Raji (cell line): ENCODE data around the gene PGAM1.

ENCODE experiments used
- POLR2A ChIP-seq: IDR thresholded peaks from 2 replicates; pipeline ENCODE4 v1.6.1; 2011; ENCODE audit warnings: low read depth, low read length, control low read depth; ENCODE audit not compliant: insufficient read depth

Gene PGAM1

DNA sequence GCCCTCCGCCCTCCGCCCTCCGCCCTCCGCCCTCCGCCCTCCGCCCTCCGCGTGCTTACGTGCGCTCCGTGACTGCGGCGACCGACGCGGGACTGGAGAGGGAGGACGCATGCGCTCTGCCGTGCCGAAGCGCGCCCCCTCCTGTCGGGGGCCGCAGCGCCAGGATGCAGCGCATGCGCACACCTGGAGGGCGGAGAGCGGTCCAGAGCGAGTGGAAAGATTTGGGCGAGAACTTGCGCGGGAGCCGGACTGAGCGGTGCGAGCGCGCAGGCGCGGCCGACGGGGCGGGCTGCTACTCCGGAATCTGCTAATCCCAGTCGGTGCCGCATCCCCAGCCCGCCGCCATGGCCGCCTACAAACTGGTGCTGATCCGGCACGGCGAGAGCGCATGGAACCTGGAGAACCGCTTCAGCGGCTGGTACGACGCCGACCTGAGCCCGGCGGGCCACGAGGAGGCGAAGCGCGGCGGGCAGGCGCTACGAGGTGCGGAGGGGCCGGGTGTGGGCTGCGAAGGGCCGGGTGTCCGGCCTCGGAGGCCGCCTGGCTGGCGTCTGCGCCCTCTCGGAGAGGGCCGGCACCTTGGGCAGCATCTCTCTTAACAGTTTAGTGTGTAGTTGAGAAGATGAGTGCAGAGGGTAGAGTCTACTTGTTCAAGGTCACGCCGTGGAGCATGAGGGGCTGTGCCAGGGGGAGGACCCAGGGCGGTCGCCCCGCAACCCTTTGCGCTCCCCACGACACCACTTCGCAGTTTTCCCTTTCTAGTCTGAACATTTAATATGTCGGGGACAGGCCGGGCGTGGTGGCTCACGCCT lies at the start of gene PGAM1:
PGAM1 (plus strand) TSS at position 228 of the 812 bp plus-strand sequence; CDS start at position 345, 117 bp downstream.
- TF ChIP-seq POLR2A, result peak; percentile 86

DNA sequence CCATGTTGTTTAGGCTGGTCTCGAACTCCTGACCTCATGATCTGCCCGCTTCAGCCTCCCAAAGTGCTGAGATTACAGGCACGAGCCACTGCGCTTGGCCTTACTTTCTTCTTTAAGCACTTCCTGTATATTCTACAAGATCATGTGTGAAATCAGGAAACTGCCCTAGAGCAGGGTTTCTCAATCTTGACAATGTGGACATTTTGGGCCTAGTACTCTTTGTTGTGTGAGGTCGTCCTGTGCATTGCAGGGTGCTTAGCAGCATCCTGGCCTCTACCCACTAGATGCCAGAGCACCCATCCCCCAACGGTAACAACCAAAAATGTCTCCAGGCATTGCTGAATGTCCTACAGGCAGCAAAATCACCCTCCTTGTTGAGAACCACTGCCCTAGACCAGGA lies 49.6 kb upstream of the PGAM1 start:
- no peak for TF ChIP-seq POLR2A

DNA sequence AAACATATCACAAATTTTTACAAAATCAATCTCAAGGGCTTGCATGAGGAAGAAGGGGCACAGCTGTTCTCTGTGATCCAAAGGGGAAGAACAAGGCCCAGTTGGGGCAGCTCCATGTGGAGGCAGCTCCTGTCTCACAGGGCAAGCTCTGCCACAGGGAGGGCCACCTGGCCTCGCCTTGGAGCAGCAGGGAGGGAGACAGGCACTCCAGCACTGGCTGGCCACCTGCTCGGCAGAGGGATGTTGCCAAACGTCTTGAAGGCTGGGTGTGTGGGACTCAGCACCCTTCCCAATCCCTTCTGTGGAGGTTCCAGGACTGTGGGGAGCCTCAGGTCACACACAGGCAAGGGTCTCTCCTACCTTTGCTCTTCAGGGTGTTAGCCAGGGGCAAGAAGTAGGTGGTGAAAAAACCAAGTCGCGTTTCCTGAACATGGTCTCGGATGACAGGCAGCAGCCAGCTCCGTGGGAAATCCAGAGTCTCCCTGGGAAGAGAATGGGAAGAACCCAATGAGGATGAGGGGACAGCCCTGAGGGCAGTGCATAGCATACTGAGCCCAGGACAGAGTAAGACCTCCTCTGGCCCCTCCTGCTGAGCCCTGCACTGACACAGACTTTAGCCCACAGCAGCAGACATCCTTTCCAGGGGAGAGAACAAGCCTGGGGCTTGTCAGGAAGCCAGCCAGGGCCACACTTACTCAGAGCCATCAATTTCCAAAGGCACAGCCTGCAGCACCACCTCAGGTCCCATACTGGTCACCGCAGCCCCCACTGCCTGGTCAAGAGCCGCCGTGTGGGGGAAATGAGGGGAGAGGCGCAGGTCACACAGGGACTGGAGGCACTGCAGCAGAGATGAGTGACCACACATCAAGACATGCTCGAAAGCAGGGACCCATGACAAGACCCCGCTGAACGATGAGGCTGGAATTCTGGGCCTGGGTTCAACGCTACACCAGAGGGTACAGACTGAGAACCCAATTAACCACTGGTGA lies 46.8 kb upstream of the PGAM1 start:
- no peak for TF ChIP-seq POLR2A

DNA sequence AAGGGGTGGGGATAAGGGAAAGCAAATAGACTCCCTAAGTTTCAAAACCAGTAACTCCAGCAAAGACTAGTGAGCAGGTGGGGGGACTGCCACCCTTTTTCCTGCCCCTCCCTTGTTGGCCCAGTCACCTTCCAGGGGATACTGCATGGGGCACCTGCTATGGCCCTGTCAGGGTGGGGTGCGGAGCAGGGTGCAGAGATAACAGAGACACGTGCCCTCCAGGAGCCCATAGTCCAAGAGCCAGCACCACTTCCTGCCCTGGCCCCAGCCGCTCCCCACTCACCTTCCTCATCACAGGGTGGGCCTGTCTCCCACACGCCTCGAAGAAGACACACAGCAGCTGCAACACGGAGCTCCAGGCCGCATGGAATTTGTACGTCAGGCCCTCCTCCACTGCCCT lies 45.5 kb upstream of the PGAM1 start:
- no peak for TF ChIP-seq POLR2A

DNA sequence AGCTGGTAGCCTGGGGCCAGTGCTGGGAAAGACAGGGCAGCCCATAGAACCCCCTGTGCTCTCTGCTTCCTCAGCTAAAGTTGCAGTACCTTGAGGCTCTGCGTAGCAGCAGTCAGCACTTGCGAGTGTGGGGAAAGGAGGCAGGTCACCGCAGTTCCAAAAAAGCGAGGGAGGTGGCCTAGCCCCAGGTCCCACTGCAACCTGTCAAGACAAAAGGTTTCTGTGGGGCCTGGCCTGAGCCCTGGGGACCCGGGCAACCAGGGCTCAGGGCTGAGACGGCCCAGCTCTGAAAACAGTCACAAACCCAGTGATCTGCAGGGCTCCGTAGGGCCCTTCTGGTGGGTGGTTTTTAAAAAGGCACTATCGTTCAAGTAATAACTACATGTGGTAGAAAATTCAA lies 44.4 kb upstream of the PGAM1 start:
- no peak for TF ChIP-seq POLR2A

GRCh38 chr10:97383159-97383558 lies 42.8 kb upstream of the PGAM1 start:
- no peak for TF ChIP-seq POLR2A

DNA sequence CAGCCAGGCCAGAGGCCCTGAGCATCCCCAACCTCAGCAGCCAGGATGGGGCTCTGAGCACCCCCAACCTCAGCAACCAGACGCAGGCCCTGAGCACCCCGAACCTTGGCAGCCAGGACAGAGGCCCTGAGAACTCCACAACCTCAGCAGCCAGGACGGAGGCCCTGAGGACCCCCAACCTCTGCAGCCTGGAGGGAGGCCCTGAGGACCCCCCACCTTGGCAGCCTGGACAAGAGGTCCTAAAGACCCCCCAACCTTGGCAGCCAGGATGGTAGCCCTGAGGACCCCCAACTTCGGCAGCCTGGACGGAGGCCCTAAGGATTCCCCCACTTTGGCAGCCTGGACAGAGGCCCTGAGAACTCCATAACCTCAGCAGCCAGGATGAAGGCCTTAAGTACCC lies 41.8 kb upstream of the PGAM1 start:
- TF ChIP-seq POLR2A, result no peak

GRCh38 chr10:97384641-97385040 lies 41.4 kb upstream of the PGAM1 start:
- TF ChIP-seq POLR2A, result no peak

- TF ChIP-seq POLR2A, result no peak
Measured at GRCh38 chr10:97385565-97385964, 40.4 kb upstream of the PGAM1 start.

GRCh38 chr10:97388152-97388551 lies 37.8 kb upstream of the PGAM1 start:
- no peak for TF ChIP-seq POLR2A

DNA sequence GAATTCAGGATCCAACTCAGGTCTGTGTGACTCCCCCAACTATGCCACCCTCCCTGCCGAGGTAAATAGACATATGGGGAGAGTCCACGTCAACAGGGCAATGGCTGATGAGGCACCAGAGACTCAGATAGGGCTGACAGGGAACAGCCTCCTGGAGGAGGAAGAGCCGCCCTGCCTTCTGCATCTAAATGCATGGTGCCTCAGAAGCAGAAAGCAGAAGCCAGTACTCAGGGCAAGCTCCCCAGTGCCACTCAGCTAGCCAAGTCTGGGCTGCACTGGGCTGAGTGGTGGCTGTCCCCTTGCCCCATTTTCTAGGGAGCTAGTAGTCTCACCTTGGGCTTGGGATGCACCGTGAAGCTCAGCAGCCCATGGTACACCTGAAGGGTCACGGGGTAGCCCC lies 35.9 kb upstream of the PGAM1 start:
- TF ChIP-seq POLR2A, result no peak

DNA sequence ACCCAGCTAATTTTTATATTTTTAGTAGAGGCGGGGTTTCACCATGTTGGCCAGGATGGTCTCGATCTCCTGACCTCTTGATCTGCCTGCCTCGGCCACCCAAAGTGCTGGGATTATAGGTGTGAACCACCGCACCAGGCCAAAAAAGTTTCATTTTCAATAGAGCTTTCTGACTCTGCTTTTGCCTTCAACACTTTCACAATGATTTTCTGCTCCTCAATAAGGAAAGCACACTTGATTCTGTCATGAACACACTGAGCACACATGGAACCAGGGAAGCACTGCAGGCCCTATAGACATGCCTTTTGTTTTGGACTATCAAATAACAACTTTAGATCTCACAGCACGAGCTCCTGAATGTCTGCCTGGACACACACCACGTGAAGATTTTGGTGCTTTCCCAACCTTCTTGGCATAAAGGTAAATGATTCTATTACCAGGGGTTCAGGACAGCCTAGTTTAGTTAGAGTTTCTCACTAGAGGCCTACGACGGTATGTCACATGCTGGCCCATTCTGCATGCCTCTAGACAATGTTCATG lies 32.9 kb upstream of the PGAM1 start:
- no peak for TF ChIP-seq POLR2A

- no peak for TF ChIP-seq POLR2A
Measured at GRCh38 chr10:97396056-97396455, 29.9 kb upstream of the PGAM1 start.

DNA sequence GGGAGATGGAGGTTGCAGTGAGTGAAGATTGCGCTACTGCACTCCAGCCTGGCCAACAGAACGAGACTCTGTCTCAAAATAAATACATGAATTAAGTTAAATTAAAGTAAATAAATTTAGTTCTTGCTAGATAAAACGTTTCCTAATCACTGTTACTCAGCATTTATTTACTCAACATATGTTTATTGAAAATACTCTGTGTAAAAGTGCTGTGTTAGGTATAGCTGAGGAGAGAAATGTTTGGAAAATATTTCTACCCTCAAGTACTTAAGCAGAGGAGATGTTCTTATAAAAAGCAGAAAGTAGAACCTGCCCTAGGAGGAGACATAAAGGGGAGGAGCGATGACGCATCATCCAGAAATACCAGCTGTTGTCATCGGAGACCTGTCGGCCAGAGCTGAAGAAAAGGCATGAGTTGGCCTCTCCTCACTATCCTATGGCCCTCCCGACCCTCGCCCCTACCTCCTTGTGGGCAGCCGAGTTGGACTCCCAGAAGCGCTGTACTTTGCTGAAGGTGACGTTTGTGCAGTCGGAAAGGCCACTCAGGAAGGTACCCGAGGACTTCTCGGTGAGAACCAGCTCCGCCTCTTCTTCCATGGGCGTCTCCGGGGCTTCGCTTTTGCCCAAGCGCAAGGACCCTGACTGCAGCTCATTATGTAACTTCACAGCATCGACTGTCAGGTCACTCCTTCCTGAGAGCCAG lies 26.0 kb upstream of the PGAM1 start:
- TF ChIP-seq POLR2A, result no peak
